Keratinocyte (primary cell): ENCODE results near the gene WDR74. TPM values are rescaled to one million over a fixed set of nuclear protein-coding genes. Genes with fewer than 3 reads are reported as not detected.

Experiments
- DNase-seq: peaks from one replicate; pipeline ENCODE4 v3.0.0-alpha.2; 2011; ENCODE audit warnings: low read depth, missing footprints, low spot score
- FAIRE-seq: peaks from 2 replicates; lab custom pipeline; 2011; peaks lifted over from hg19 to GRCh38; lab: Jason Lieb, UNC
- H2AFZ ChIP-seq: 2 replicates; pipeline ENCODE4 v1.6.0; 2012; ENCODE audit warnings: low read length, control low read depth, inconsistent platforms; ENCODE audit not compliant: control insufficient read depth
- H3K27ac ChIP-seq: 2 replicates; pipeline ENCODE4 v1.5.1; 2011; ENCODE audit warnings: low read length; ENCODE audit not compliant: control insufficient read depth, insufficient read depth
- H3K27me3 ChIP-seq: 3 replicates; pipeline ENCODE4 v1.6.0; 2011; ENCODE audit warnings: low read length; ENCODE audit not compliant: control insufficient read depth, insufficient read depth; ENCODE audit errors: extremely low read depth
- H3K36me3 ChIP-seq, 2 experiments: 2 replicates in 1 of 2; 3 replicates in 1 of 2; pipeline ENCODE4 v1.5.1; 2011; ENCODE audit warnings: low read length in 2 of 2, mild to moderate bottlenecking in 1 of 2; ENCODE audit not compliant: control insufficient read depth in 2 of 2, insufficient read depth in 2 of 2; ENCODE audit errors: extremely low read depth in 1 of 2
- H3K4me1 ChIP-seq: 3 replicates; pipeline ENCODE4 v1.5.1; 2011; ENCODE audit warnings: low read length; ENCODE audit not compliant: control insufficient read depth, insufficient read depth; ENCODE audit errors: extremely low read depth
- H3K4me2 ChIP-seq: 3 replicates; pipeline ENCODE4 v1.6.0; 2011; ENCODE audit warnings: low read depth, low read length; ENCODE audit not compliant: control insufficient read depth, insufficient read depth; ENCODE audit errors: extremely low read depth
- H3K4me3 ChIP-seq, 3 experiments: fragments of 200-600 bp in 1 of 3; sonication (generic) in 1 of 3; 2 replicates in 2 of 3; 3 replicates in 1 of 3; pipeline ENCODE4 v1.5.1; 2011 to 2016; ENCODE audit warnings: low read length in 3 of 3, mild to moderate bottlenecking in 3 of 3, control low read depth in 2 of 3, inconsistent platforms in 1 of 3, low read depth in 1 of 3, mixed read lengths in 1 of 3, mixed run types in 1 of 3, moderate library complexity in 1 of 3; ENCODE audit not compliant: control insufficient read depth in 2 of 3, insufficient read depth in 2 of 3; ENCODE audit errors: extremely low read depth in 1 of 3
- H3K79me2 ChIP-seq: 2 replicates; pipeline ENCODE4 v1.6.0; 2012; ENCODE audit warnings: low read length; ENCODE audit not compliant: control insufficient read depth, insufficient read depth
- H3K9ac ChIP-seq: 3 replicates; pipeline ENCODE4 v1.6.0; 2011; ENCODE audit warnings: low read length; ENCODE audit not compliant: control insufficient read depth, insufficient read depth; ENCODE audit errors: extremely low read depth
- H3K9me1 ChIP-seq: 3 replicates; pipeline ENCODE4 v1.6.0; 2011; ENCODE audit warnings: low read length; ENCODE audit not compliant: control insufficient read depth, insufficient read depth; ENCODE audit errors: extremely low read depth
- H3K9me3 ChIP-seq: 2 replicates; pipeline ENCODE4 v1.5.1; 2012; ENCODE audit warnings: low read depth, low read length; ENCODE audit not compliant: control insufficient read depth
- H4K20me1 ChIP-seq: 3 replicates; pipeline ENCODE4 v1.6.0; 2011; ENCODE audit warnings: low read length; ENCODE audit not compliant: control insufficient read depth, insufficient read depth; ENCODE audit errors: extremely low read depth
- EZH2 ChIP-seq: IDR thresholded peaks from one replicate; pipeline ENCODE4 v1.6.1; 2012; ENCODE audit warnings: inconsistent platforms, mild to moderate bottlenecking, low read length, moderate library complexity
- dilution Hi-C: fragments of 300-500 bp; cut with MboI; formaldehyde crosslinking; loops from one replicate; pipeline ENCODE4 v1.7.0; 2020; ENCODE audit warnings: low sequenced_read_pairs; ENCODE audit not compliant: extremely low pct_ligation_motif_present
- polyA plus RNA-seq, 5 experiments: library from polyadenylated mRNA; depleted of rRNA in 3 of 5; stranded (reverse) in 3 of 5; stranded (forward) in 1 of 5; unstranded in 1 of 5; fragments of >200 nt; gene quantifications; 1 replicate in 1 of 5; 2 replicates in 3 of 5; 3 replicates in 1 of 5; pipeline versions ENCODE4 v1.2.1 to v1.2.3, GENCODE V29; 2011 to 2012; ENCODE audit warnings: missing spikeins in 2 of 5, low read depth in 1 of 5, low replicate concordance in 1 of 5
- TF ChIP-seq, protein P1 (sequence below), 3 experiments: IDR thresholded peaks in 1 of 3; conservative IDR thresholded peaks in 1 of 3; optimal IDR thresholded peaks in 1 of 3; 2 replicates in 2 of 3; 3 replicates in 1 of 3; pipeline versions ENCODE3 to v1.5.1; 2011; ENCODE audit warnings: low read length in 3 of 3, mild to moderate bottlenecking in 3 of 3, moderate library complexity in 2 of 3, control low read depth in 1 of 3, inconsistent platforms in 1 of 3; ENCODE audit not compliant: insufficient read depth in 2 of 3; ENCODE audit errors: extremely low read depth in 1 of 3

WDR74 gene
- polyA plus RNA-seq, 1 donor (not counting 4 experiments of a cell fraction or from before 2014, with no cell fraction given), result 44.5 TPM

DNA sequence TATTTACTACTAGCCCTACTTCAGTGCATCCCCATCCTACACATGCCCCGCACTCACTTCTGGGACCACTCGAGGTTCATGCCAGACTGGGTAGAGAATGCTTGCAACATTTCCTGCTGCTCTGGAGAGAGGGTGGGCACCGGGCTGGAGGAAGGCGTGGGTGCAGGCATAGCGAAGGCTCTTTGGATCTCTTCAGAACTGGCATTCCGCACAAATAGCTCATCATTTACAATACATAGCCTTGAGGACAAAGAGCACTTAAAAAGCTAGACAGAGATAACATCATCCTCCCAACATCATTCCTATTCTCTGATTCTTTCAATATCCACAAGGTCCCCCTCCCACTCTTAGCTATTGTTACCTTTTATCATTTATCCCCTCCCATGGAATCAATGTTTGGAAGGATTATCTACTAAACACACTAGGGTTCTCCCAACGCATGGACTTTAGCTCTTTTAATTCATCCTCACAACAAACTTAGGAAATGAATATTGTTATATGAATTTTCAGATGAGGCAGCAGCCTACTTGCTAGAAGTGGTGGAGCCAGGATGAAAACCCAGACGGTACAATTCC lies 45.1 kb downstream of the WDR74 start:
- Histone ChIP-seq H4K20me1 (no peaks in the 10 kb centered on the region), H3K9me1 (no peaks in the 10 kb centered on the region), H3K4me2 (no peak overlapping the region), H2AFZ (no peak overlapping the region), H3K4me1 (peaks cover 20% of the 10 kb centered on the region), H3K9me3 (no peaks in the 10 kb centered on the region), H3K4me3 (no peak overlapping the region), H3K9ac (no peak overlapping the region), H3K27ac (no peak overlapping the region), H3K36me3 (peaks cover 27 to 62% of the 10 kb centered on the region in 2 experiments), H3K27me3 (no peaks in the 10 kb centered on the region), H3K79me2 (peaks cover 24% of the 10 kb centered on the region)
- dilution Hi-C loops, result no loop called here
- TF ChIP-seq, protein P1, sequence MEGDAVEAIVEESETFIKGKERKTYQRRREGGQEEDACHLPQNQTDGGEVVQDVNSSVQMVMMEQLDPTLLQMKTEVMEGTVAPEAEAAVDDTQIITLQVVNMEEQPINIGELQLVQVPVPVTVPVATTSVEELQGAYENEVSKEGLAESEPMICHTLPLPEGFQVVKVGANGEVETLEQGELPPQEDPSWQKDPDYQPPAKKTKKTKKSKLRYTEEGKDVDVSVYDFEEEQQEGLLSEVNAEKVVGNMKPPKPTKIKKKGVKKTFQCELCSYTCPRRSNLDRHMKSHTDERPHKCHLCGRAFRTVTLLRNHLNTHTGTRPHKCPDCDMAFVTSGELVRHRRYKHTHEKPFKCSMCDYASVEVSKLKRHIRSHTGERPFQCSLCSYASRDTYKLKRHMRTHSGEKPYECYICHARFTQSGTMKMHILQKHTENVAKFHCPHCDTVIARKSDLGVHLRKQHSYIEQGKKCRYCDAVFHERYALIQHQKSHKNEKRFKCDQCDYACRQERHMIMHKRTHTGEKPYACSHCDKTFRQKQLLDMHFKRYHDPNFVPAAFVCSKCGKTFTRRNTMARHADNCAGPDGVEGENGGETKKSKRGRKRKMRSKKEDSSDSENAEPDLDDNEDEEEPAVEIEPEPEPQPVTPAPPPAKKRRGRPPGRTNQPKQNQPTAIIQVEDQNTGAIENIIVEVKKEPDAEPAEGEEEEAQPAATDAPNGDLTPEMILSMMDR (optimal IDR thresholded peaks at IDR 0.05 in 1 of 3, IDR thresholded peaks at IDR 0.05 in 1 of 3, conservative IDR thresholded peaks at IDR 0.05 in 1 of 3; ENCODE audit: extremely low read depth in 1 of 3, insufficient read depth in 2 of 3, low read length in 3 of 3), result no peak
- no peak for TF ChIP-seq EZH2
- DNase-seq, result no peak
- FAIRE-seq, result no peak

DNA sequence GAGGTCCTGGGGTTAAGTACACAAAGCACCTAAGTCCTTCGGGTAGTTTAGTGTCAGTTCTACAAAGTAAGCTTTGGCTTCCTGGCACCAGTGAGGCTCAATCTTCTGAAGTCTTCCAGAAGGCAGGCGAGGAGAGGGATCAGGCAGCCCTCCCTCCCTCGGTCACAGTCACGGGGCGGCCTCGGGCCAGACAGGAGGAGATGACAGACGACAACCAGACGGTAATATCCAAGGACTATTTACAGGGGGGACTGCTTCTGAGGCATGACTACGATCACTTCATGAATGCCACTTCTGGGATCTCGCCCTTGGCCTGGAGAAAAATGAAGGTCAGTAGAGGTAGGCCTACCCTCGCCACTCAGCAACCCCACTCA lies 47.2 kb downstream of the WDR74 start:
- H3K4me1 ChIP-seq, result peaks cover 25% of the 10 kb centered on the region
- no peak for DNase-seq

More for the DNA sequence above, 47.2 kb downstream of the WDR74 start:
- TF ChIP-seq, protein P1 (optimal IDR thresholded peaks at IDR 0.05 in 1 of 3, IDR thresholded peaks at IDR 0.05 in 1 of 3, conservative IDR thresholded peaks at IDR 0.05 in 1 of 3; ENCODE audit: extremely low read depth in 1 of 3, insufficient read depth in 2 of 3, low read length in 3 of 3), result no peak
- TF ChIP-seq EZH2, result no peak
- no peak overlapping the region for H2AFZ ChIP-seq
- H3K9me1 ChIP-seq, result no peaks in the 10 kb centered on the region
- H3K4me2 ChIP-seq, result peak overlapping the region; percentile 70
- H3K9ac ChIP-seq, result peak overlapping the region; percentile 84
- FAIRE-seq, result no peak
- peaks cover 18 to 51% of the 10 kb centered on the region in 2 experiments for H3K36me3 ChIP-seq
- H3K27me3 ChIP-seq, result no peaks in the 10 kb centered on the region
- H3K79me2 ChIP-seq, result peaks cover 38% of the 10 kb centered on the region
- dilution Hi-C loops, result no loop called here
- no peaks in the 10 kb centered on the region for H4K20me1 ChIP-seq
- H3K4me3 ChIP-seq, result peak overlapping the region in 2 of 3 experiments; percentile 86 to 87
- H3K27ac ChIP-seq, result peak overlapping the region; percentile 71
- no peaks in the 10 kb centered on the region for H3K9me3 ChIP-seq
